Fibroblast of the aortic adventitia (primary cell): Measurements from ENCODE around the gene SV2B. TPM values are rescaled to one million over a fixed set of nuclear protein-coding genes. Genes with fewer than 3 reads are reported as not detected.

ENCODE experiments used
- DNase-seq: peaks from one replicate; pipeline ENCODE4 v3.0.0-alpha.2; 2010; ENCODE audit warnings: low read depth
- H3K4me3 ChIP-seq: 2 replicates; pipeline ENCODE4 v1.5.1; 2011; ENCODE audit warnings: low read depth, mild to moderate bottlenecking, control low read depth, low read length, moderate library complexity
- CTCF ChIP-seq: IDR thresholded peaks from 2 replicates; pipeline ENCODE4 v1.5.1; 2011; ENCODE audit warnings: mild to moderate bottlenecking, low read length, control low read depth, inconsistent platforms; ENCODE audit not compliant: insufficient read depth
- total RNA-seq: library from RNA; depleted of rRNA; stranded (reverse); fragments of >200 nt; gene quantifications from 2 replicates; pipeline ENCODE4 v1.2.3, GENCODE V29; 2012; ENCODE audit warnings: low replicate concordance

The SV2B gene
- total RNA-seq, 1 donor: not detected

- no peak overlapping the region for H3K4me3 ChIP-seq
- DNase-seq: no peak
- no peak for TF ChIP-seq CTCF
Measured at GRCh38 chr15:91208371-91208770, 108.3 kb downstream of the SV2B start.

- no peak overlapping the region for H3K4me3 ChIP-seq
- no peak for TF ChIP-seq CTCF
- DNase-seq: no peak
Measured at GRCh38 chr15:91209318-91209717, 109.3 kb downstream of the SV2B start.

GRCh38 chr15:91209726-91210125, 109.7 kb downstream of the SV2B start:
- DNase-seq: no peak
- TF ChIP-seq CTCF: no peak
- H3K4me3 ChIP-seq: no peak overlapping the region

GRCh38 chr15:91214675-91215590, 114.9 kb downstream of the SV2B start:
- no peak overlapping the region for H3K4me3 ChIP-seq
- TF ChIP-seq CTCF: no peak
- no peak for DNase-seq

GRCh38 chr15:91216000-91216399, 115.9 kb downstream of the SV2B start:
- no peak for DNase-seq
- no peak overlapping the region for H3K4me3 ChIP-seq
- TF ChIP-seq CTCF: no peak

- no peak for DNase-seq
- no peak for TF ChIP-seq CTCF
- H3K4me3 ChIP-seq: no peak overlapping the region
Measured at GRCh38 chr15:91219206-91219605, 119.1 kb downstream of the SV2B start.
